ENCODE measurements around the gene ABCC2.
"Not testable (repeated sequence)": the region's sequence is repeated elsewhere in the genome, so short reads cannot be mapped to it uniquely, and the experiment has no call there.

ABCC2 gene

GRCh38 chr10:99835947-99836346, 53.5 kb downstream of the ABCC2 start:
- DNase-seq (ENCODE audit: low read depth) = no peak
- no peak overlapping the region for H3K4me3 ChIP-seq (ENCODE audit: low read depth, low read length)
- TF ChIP-seq, protein P1, sequence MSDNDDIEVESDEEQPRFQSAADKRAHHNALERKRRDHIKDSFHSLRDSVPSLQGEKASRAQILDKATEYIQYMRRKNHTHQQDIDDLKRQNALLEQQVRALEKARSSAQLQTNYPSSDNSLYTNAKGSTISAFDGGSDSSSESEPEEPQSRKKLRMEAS (IDR thresholded peaks at IDR 0.05; ENCODE audit: low read depth, low read length) = no peak
- no peak for TF ChIP-seq MYC (IDR thresholded peaks at IDR 0.05; ENCODE audit: low read depth, low read length)
- TF ChIP-seq POLR2A (IDR thresholded peaks at IDR 0.05; ENCODE audit: extremely low read depth, insufficient read length) = no peak
- TF ChIP-seq CTCF (IDR thresholded peaks at IDR 0.05; ENCODE audit: low read depth, low read length) = no peak

DNA sequence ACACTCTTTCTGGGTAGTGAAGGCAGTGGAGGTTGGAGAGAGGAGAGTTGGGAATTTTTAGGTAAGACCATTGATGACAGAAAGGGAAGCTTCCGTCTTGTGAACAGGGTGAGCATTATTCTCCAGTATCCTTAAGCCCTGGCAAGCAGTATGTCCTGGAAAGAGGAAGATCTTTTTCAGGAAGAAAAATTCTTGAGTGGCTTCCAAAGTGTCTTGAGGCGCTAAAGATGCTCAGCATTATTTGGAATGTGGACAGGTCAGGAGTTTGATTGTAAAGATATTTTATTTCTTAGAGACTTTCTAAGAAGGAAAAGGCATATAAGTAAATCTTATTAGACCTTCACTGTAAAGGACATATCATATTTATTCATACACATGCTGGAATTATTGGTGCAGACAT, 54.3 kb downstream of the ABCC2 start:
- TF ChIP-seq MYC (IDR thresholded peaks at IDR 0.05; ENCODE audit: low read depth, low read length) (no peak), CTCF (IDR thresholded peaks at IDR 0.05; ENCODE audit: low read depth, low read length) (no peak), POLR2A (IDR thresholded peaks at IDR 0.05; ENCODE audit: extremely low read depth, insufficient read length) (no peak)
- TF ChIP-seq, protein P1 (IDR thresholded peaks at IDR 0.05; ENCODE audit: low read depth, low read length) = no peak
- DNase-seq (ENCODE audit: low read depth) = no peak
- no peak overlapping the region for H3K4me3 ChIP-seq (ENCODE audit: low read depth, low read length)

DNA sequence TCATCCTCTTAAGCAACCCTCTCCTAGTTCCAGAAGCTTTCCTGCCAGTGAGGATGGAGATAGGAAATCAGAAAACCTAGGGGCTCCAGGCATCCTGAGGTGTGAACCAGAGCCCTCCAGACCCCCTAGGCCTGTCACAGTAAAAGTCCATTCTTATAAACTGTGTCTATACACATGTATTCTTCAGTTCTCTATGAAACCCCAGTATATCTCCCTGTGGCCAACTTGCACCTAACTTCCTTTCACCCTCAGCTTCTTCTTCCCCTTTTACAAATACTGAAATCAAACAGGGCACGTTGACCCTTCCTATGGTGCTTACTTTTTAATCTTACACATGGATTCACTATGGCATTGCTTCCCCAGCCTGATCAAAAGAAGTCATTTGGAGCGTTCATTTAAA, 58.4 kb downstream of the ABCC2 start:
- H3K4me3 ChIP-seq (ENCODE audit: low read depth, low read length); DNase-seq (ENCODE audit: low read depth): not testable (repeated sequence)

- DNase-seq (ENCODE audit: low read depth) = no peak
- TF ChIP-seq CTCF (IDR thresholded peaks at IDR 0.05; ENCODE audit: low read depth, low read length) = no peak
- TF ChIP-seq POLR2A (IDR thresholded peaks at IDR 0.05; ENCODE audit: extremely low read depth, insufficient read length) = no peak
- TF ChIP-seq, protein P1 (IDR thresholded peaks at IDR 0.05; ENCODE audit: low read depth, low read length) = no peak
- no peak for TF ChIP-seq MYC (IDR thresholded peaks at IDR 0.05; ENCODE audit: low read depth, low read length)
Measured at GRCh38 chr10:99841746-99842145, 59.3 kb downstream of the ABCC2 start.

DNA sequence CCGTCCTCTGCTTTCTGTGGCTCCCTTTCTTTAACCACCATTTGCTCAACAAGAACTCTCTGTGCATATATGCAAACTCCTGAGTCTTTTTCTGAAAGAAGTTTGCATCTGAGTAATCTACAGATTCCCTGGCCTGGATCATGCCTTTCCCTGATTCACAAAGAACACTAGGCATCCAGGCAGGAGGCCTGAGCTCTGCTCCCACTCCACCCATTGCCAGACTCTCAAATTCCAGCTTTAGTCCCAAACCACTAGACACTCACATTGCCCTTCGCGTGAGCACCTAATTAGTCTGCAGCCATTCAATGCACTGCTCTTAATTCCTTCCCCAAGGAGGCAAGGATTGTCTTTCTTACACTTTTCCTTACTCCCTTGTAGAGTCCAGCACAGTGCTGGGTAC, 60.9 kb downstream of the ABCC2 start:
- TF ChIP-seq, protein P1 (IDR thresholded peaks at IDR 0.05; ENCODE audit: low read depth, low read length) = no peak
- no peak for TF ChIP-seq POLR2A (IDR thresholded peaks at IDR 0.05; ENCODE audit: extremely low read depth, insufficient read length)
- no peak for TF ChIP-seq CTCF (IDR thresholded peaks at IDR 0.05; ENCODE audit: low read depth, low read length)
- no peak for TF ChIP-seq MYC (IDR thresholded peaks at IDR 0.05; ENCODE audit: low read depth, low read length)
- H3K4me3 ChIP-seq (ENCODE audit: low read depth, low read length) = no peak overlapping the region
- no peak for DNase-seq (ENCODE audit: low read depth)

More at GRCh38 chr10:99841746-99842145, 59.3 kb downstream of the ABCC2 start:
- H3K4me3 ChIP-seq (ENCODE audit: low read depth, low read length) = no peak overlapping the region

- no peak for DNase-seq (ENCODE audit: low read depth)
- no peak overlapping the region for H3K4me3 ChIP-seq (ENCODE audit: low read depth, low read length)
- TF ChIP-seq, protein P1 (IDR thresholded peaks at IDR 0.05; ENCODE audit: low read depth, low read length) = no peak
- TF ChIP-seq CTCF (IDR thresholded peaks at IDR 0.05; ENCODE audit: low read depth, low read length) = no peak
- no peak for TF ChIP-seq MYC (IDR thresholded peaks at IDR 0.05; ENCODE audit: low read depth, low read length)
- no peak for TF ChIP-seq POLR2A (IDR thresholded peaks at IDR 0.05; ENCODE audit: extremely low read depth, insufficient read length)
Measured at GRCh38 chr10:99844433-99844955, 62.1 kb downstream of the ABCC2 start.
